HepG2 (cell line): Measurements from ENCODE around the gene TCEANC2. TPM values are rescaled to one million over a fixed set of nuclear protein-coding genes. Genes with fewer than 3 reads are reported as not detected.

Source experiments
- ATAC-seq: fragments of 200-7000 bp; cut with Tn5 transposase; 3 replicates; pipeline ENCODE4 v1.9.1; 2020; ENCODE audit warnings: mild to moderate bottlenecking, moderate library complexity
- BruUV-seq: library from RNA; stranded (reverse); fragments of 400-500 nt; replicated peaks from 2 replicates; lab custom pipeline; 2021; lab: Mats Ljungman, UMichigan
- CTCF ChIA-PET: fragments of 300-600 bp; formaldehyde crosslinking; extraction: SDS; loops from one replicate; lab custom pipeline; 2021; ENCODE audit warnings: low total read pairs, inconsistent platforms, low intra/inter-chr PET ratio; lab: Yijun Ruan, JAX
- POLR2A ChIA-PET: fragments of 350-600 bp; sonication (Branson Sonifier 250); formaldehyde crosslinking; loops from one replicate; lab custom pipeline; 2020; ENCODE audit warnings: antibody characterized with exemption, inconsistent platforms; lab: Yijun Ruan, JAX
- DNase-seq: peaks from one replicate; pipeline ENCODE4 v3.0.0-alpha.2; 2015; ENCODE audit warnings: low spot score
- FAIRE-seq: peaks from 3 replicates; lab custom pipeline; 2011; peaks lifted over from hg19 to GRCh38; lab: Jason Lieb, UNC
- H2AFZ ChIP-seq: one replicate; pipeline ENCODE4 v1.6.1; 2011; ENCODE audit warnings: low read length, inconsistent platforms
- H3K27ac ChIP-seq: fragments of 300-600 bp; 3 replicates; pipeline ENCODE4 v1.8.0; 2011; ENCODE audit warnings: mixed run types, mild to moderate bottlenecking, mixed read lengths, low read length, inconsistent platforms; ENCODE audit not compliant: insufficient read depth; ENCODE audit errors: extremely low read length
- H3K27me3 ChIP-seq, 2 experiments: fragments of 200-600 bp in 1 of 2; 2 replicates in 1 of 2; 3 replicates in 1 of 2; pipeline versions ENCODE4 v1.6.0 to v1.8.0; 2011; ENCODE audit warnings: low read length in 2 of 2, mild to moderate bottlenecking in 2 of 2, moderate library complexity in 2 of 2, inconsistent platforms in 1 of 2; ENCODE audit not compliant: insufficient read depth in 2 of 2, control insufficient read depth in 1 of 2
- H3K36me3 ChIP-seq, 2 experiments: fragments of 200-600 bp in 1 of 2; replicated peaks in 1 of 2; 2 replicates in 1 of 2; 3 replicates in 1 of 2; pipeline versions ENCODE4 v1.5.1 to v1.8.0; 2011; ENCODE audit warnings: low read length in 2 of 2, inconsistent platforms in 1 of 2; ENCODE audit not compliant: insufficient read depth in 2 of 2, control insufficient read depth in 1 of 2
- H3K4me1 ChIP-seq: 2 replicates; pipeline ENCODE4 v1.5.1; 2012; ENCODE audit warnings: low read length, inconsistent platforms; ENCODE audit not compliant: insufficient read depth
- H3K4me2 ChIP-seq: 2 replicates; pipeline ENCODE4 v1.6.0; 2011; ENCODE audit warnings: low read depth, low read length, inconsistent platforms
- H3K4me3 ChIP-seq, 3 experiments: fragments of 200-600 bp in 1 of 3; sonication (generic), shearing (Covaris generic) in 1 of 3; replicated peaks in 1 of 3; 2 replicates each; pipeline ENCODE4 v1.5.1; 2011 to 2016; ENCODE audit warnings: low read length in 3 of 3, inconsistent platforms in 2 of 3, low read depth in 2 of 3, mild to moderate bottlenecking in 2 of 3, control low read depth in 1 of 3, mixed read lengths in 1 of 3; ENCODE audit not compliant: insufficient read depth in 1 of 3
- H3K79me2 ChIP-seq: one replicate; pipeline ENCODE4 v1.6.1; 2011; ENCODE audit warnings: low read length, inconsistent platforms; ENCODE audit not compliant: insufficient read depth
- H3K9ac ChIP-seq: 2 replicates; pipeline ENCODE4 v1.6.0; 2011; ENCODE audit warnings: mild to moderate bottlenecking, low read depth, low read length, inconsistent platforms; ENCODE audit not compliant: insufficient read depth
- H3K9me3 ChIP-seq: 2 replicates; pipeline ENCODE4 v1.5.1; 2012; ENCODE audit warnings: mild to moderate bottlenecking, low read length
- H4K20me1 ChIP-seq: 2 replicates; pipeline ENCODE4 v1.6.0; 2011; ENCODE audit warnings: inconsistent platforms, mild to moderate bottlenecking, low read length, moderate library complexity; ENCODE audit not compliant: insufficient read depth
- AGO1 ChIP-seq: fragments of 200-400 bp; formaldehyde crosslinking; IDR thresholded peaks from 2 replicates; pipeline ENCODE4 v1.6.1; 2017; ENCODE audit warnings: mild to moderate bottlenecking, low read depth, low read length, moderate library complexity; ENCODE audit not compliant: poor library complexity, severe bottlenecking
- AHDC1 ChIP-seq: sonication (generic); formaldehyde crosslinking; IDR thresholded peaks from 2 replicates; pipeline ENCODE4 v1.5.1; 2020; ENCODE audit warnings: mild to moderate bottlenecking, missing genetic modification reagents, borderline replicate concordance
- ARNT ChIP-seq: fragments of 450-650 bp; IDR thresholded peaks from 2 replicates; pipeline ENCODE4 v1.6.1; 2017
- HMGXB4 ChIP-seq, 2 experiments: sonication (generic) in 1 of 2; formaldehyde crosslinking in 1 of 2; IDR thresholded peaks; 2 replicates each; pipeline versions ENCODE4 v1.4.0 to v1.6.1; 2018 to 2020; ENCODE audit warnings: missing genetic modification reagents in 2 of 2, borderline replicate concordance in 1 of 2, low read depth in 1 of 2, mild to moderate bottlenecking in 1 of 2, missing biosample characterization in 1 of 2
- KMT2B ChIP-seq: IDR thresholded peaks from 2 replicates; pipeline ENCODE4 v1.6.1; 2016; ENCODE audit warnings: missing genetic modification reagents, missing compliant biosample characterization
- MBNL3 ChIP-seq: fragments of 250-450 bp; sonication (Bioruptor Pico); conservative IDR thresholded peaks from 2 replicates; pipeline ENCODE4 v1.8.0; 2022; ENCODE audit warnings: mild to moderate bottlenecking, inconsistent platforms
- RBAK ChIP-seq: sonication (generic); formaldehyde crosslinking; IDR thresholded peaks from 2 replicates; pipeline ENCODE4 v1.5.1; 2020; ENCODE audit warnings: mild to moderate bottlenecking, missing genetic modification reagents
- ZC3H13 ChIP-seq: sonication (generic); formaldehyde crosslinking; IDR thresholded peaks from 2 replicates; pipeline ENCODE4 v1.8.1; 2023; ENCODE audit warnings: mild to moderate bottlenecking, missing genetic modification reagents, moderate library complexity
- ZNF629 ChIP-seq: sonication (generic); formaldehyde crosslinking; conservative IDR thresholded peaks from 2 replicates; pipeline ENCODE4 v1.5.0; 2020; ENCODE audit warnings: missing genetic modification reagents
- ZNF652 ChIP-seq: IDR thresholded peaks from 2 replicates; pipeline ENCODE4 v1.6.1; 2016; ENCODE audit warnings: low read depth, borderline replicate concordance
- ZNF670 ChIP-seq: sonication (generic); formaldehyde crosslinking; IDR thresholded peaks from 2 replicates; pipeline ENCODE4 v1.8.0; 2022; ENCODE audit warnings: mild to moderate bottlenecking, missing genetic modification reagents, borderline replicate concordance
- WGBS: methylation state at CpG from one replicate; pipeline ENCODE4 v1.1.6; 2017; ENCODE audit warnings: low lambda C conversion rate; 5-methylcytosine and 5-hydroxymethylcytosine counted together
- in situ Hi-C: cut with HindIII; loops from 2 replicates; pipeline ENCODE4 v1.10.0; 2017; ENCODE audit warnings: low pct_unique_long_range_greater_than_20kb; ENCODE audit not compliant: extremely low pct_ligation_motif_present
- intact Hi-C: fragments of 100-400 bp; cut with micrococcal nuclease; formaldehyde crosslinking; loops from one replicate; pipeline ENCODE4 v1.10.0; 2022; ENCODE audit not compliant: unreplicated experiment
- polyA plus RNA-seq, 8 experiments: library from polyadenylated mRNA; depleted of rRNA in 3 of 8; stranded (reverse) in 7 of 8; unstranded in 1 of 8; fragments of >200 nt; fragmentation: Illumina TruSeq in 4 of 8; extraction: Trizol in 4 of 8; gene quantifications; 2 replicates each; pipeline versions ENCODE4 v1.2.1 to v1.2.3, GENCODE V29; 2011 to 2016; ENCODE audit warnings: low read depth in 4 of 8, missing spikeins in 1 of 8, mixed read lengths in 1 of 8; ENCODE audit not compliant: insufficient read depth in 1 of 8
- total RNA-seq, 5 experiments: library from RNA; depleted of rRNA; stranded (reverse); fragments of >200 nt; fragmentation: Illumina TruSeq; extraction: Trizol; gene quantifications; 2 replicates each; pipeline ENCODE4 v1.2.3, GENCODE V29; 2016; ENCODE audit warnings: low read depth in 1 of 5

Gene TCEANC2
- total and polyA plus RNA-seq, 2 of the 13 experiments (the other 11 are each of a cell fraction or from before 2014, with no cell fraction given) = 3.8 to 5.0 TPM

GRCh38 chr1:54053745-54054437 is 483 bp downstream of the TCEANC2 start:
- peak overlapping the region; percentile 80 for H3K27ac ChIP-seq
- BruUV-seq = no TSS peak
- H4K20me1 ChIP-seq = no peaks in the 10 kb centered on the region; the same call in 1 of the 2 replicates
- H3K4me3 ChIP-seq = peak overlapping the region; percentile 68 to 98 (median 91)
- CTCF ChIA-PET = no interaction called here
- peak overlapping the region; percentile 75 for H3K4me2 ChIP-seq
- peak; percentile 2 for ATAC-seq
- H3K9me3 ChIP-seq = no peaks in the 10 kb centered on the region
- H3K36me3 ChIP-seq = no peaks in the 10 kb centered on the region; a peak in 1 of 5 replicates
- H3K4me1 ChIP-seq = peaks cover 22% of the 10 kb centered on the region
- in situ Hi-C loops (no loop called here), intact Hi-C loops (loop anchor here (1.0 to 2.0 kb wide), 4 partner anchors 17 to 61 kb away; no protein-coding TSS in a partner anchor)
- H3K27me3 ChIP-seq = no peaks in the 10 kb centered on the region; a peak in 1 of 5 replicates
- FAIRE-seq = no peak
- no peak for DNase-seq
- POLR2A ChIA-PET = interaction anchor here (1.0 to 4.6 kb wide), 6 partner anchors 22 to 61 kb away, joined by 3 to 42 read pairs (median 12); partner anchors contain the start of gene LDLRAD1
- peaks cover 38% of the 10 kb centered on the region for H3K79me2 ChIP-seq
- peak overlapping the region; percentile 81 for H3K9ac ChIP-seq
- peak overlapping the region; percentile 42 for H2AFZ ChIP-seq
- WGBS = 2% methylated on average over 9 of the region's 21 CpGs
- TF ChIP-seq ZC3H13 (CRISPR knock-in tag) = no peak
- TF ChIP-seq AHDC1 (CRISPR knock-in tag) = no peak
- peak; percentile 43; the same call in 1 of the 2 replicates for TF ChIP-seq ZNF652 (CRISPR knock-in tag)
- TF ChIP-seq AGO1 = no peak
- TF ChIP-seq ZNF670 (CRISPR knock-in tag) = peak; percentile 14; the same call in 1 of the 2 replicates
- TF ChIP-seq ARNT = no peak
- no peak for TF ChIP-seq MBNL3
- TF ChIP-seq RBAK = 0 out of 2 replicates have a peak, but pooled peaks have one; percentile 20
- 0 out of 4 replicates have a peak, but pooled peaks of 1 of the 2 experiments have one; percentile 2 for TF ChIP-seq HMGXB4 (CRISPR knock-in tag; IDR thresholded peaks at IDR 0.05; ENCODE audit: borderline replicate concordance in 1 of 2, low read depth in 1 of 2)
- TF ChIP-seq KMT2B = no peak
- no peak for TF ChIP-seq ZNF629
